Motor neuron (in vitro differentiated cells): ENCODE results near the gene CBY2. TPM values are rescaled to one million over a fixed set of nuclear protein-coding genes. Genes with fewer than 3 reads are reported as not detected.

Experiments
- ATAC-seq, 8 experiments: fragments of 200-7000 bp; cut with Tn5 transposase; replicated peaks in 6 of 8; 2 replicates each; pipeline ENCODE4 v1.8.0; 2021; ENCODE audit warnings: mild to moderate bottlenecking in 8 of 8, moderate library complexity in 8 of 8
- H3K27ac ChIP-seq, 2 donors: fragments of 250-450 bp; sonication (Bioruptor Pico); 2 replicates each; pipeline ENCODE4 v1.9.0; 2021; ENCODE audit warnings: antibody characterized with exemption in 2 of 2, mild to moderate bottlenecking in 2 of 2, moderate library complexity in 1 of 2
- H3K4me1 ChIP-seq, 2 donors: fragments of 250-450 bp; sonication (Bioruptor Pico); replicated peaks in 1 of 2; 2 replicates each; pipeline ENCODE4 v1.6.1; 2021; ENCODE audit warnings: antibody characterized with exemption in 2 of 2, mild to moderate bottlenecking in 2 of 2, moderate library complexity in 1 of 2
- H3K4me3 ChIP-seq, 5 donors: fragments of 250-450 bp; sonication (Bioruptor Pico); 2 replicates each; pipeline ENCODE4 v1.9.0; 2021; ENCODE audit warnings: antibody characterized with exemption in 5 of 5, mild to moderate bottlenecking in 5 of 5, moderate library complexity in 4 of 5
- WGBS, 10 experiments: fragments of 450-650 bp; shearing (Covaris generic); methylation state at CpG; one replicate each; pipeline ENCODE4 v1.0.0; 2022; 5-methylcytosine and 5-hydroxymethylcytosine counted together
- in situ Hi-C, 9 experiments: fragments of 400-800 bp; cut with MboI; loops; one replicate each; pipeline ENCODE4 v1.15.0; 2021; ENCODE audit warnings: low sequenced_read_pairs in 9 of 9, low pct_unique_long_range_greater_than_20kb in 2 of 9; ENCODE audit not compliant: unreplicated experiment in 9 of 9
- total RNA-seq, 8 experiments: library from RNA; unstranded; fragments of 300-600 nt; gene quantifications; 2 replicates each; pipeline versions ENCODE4 v1.2.3 to v1.2.4, GENCODE V29; 2022

The CBY2 gene
- total RNA-seq, 8 experiments from 2014 or later: 0.18 to 0.52 (median 0.49) TPM; not detected in 5

DNA sequence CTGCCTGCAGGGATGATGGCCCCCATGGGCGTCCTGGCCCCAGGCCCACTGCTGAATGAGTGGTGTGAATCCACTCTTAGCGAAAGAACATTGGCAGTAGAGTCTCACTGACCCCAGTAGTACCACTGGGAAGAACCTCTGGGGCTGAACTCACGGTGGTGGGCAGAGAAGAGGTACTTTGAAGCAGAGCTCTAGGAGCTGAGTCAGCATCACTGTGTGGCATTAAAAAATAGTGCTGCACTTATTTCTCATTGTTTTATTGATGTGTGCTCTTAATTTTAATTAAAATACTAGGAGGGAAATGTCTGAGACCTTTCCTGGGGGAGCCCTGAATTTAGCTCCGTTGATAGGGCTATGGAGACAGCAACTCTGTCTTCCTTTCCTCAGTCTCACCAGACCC lies 61.3 kb downstream of the CBY2 start:
- Histone ChIP-seq H3K4me1 (peaks cover 10 to 17% of the 10 kb centered on the region in 2 donors), H3K27ac (no peak overlapping the region), H3K4me3 (no peak overlapping the region)
- in situ Hi-C loops: no loop called here
- WGBS, 10 experiments: 6 to 100% (median 60%) methylated on average over 1 to 3 of the region's 4 CpGs; no CpG with 5 or more reads in 2 of the 10 experiments
- no peak for ATAC-seq

Other genes with a start within 250 kb of the CBY2 start
- 10 to 100 TPM; 17.6 to 68.7 (median 33.5) TPM for gene COG3, start 237.4 kb upstream of the CBY2 start, total RNA-seq
- 1 to 10 TPM in 3 of 8 experiments, under 1 TPM in 4, not detected in 1; 0.56 to 2.5 (median 0.92) TPM for gene ERICH6B, start 86.6 kb upstream of the CBY2 start, total RNA-seq
- 1 to 10 TPM in 5 of 8 experiments, under 1 TPM in 3; 0.56 to 7.4 (median 3.6) TPM for gene SIAH3, start 149.4 kb downstream of the CBY2 start, total RNA-seq